Measurements from ENCODE around the gene SLC46A1. TPM values are rescaled to one million over a fixed set of nuclear protein-coding genes. Genes with fewer than 3 reads are reported as not detected.

The SLC46A1 gene
- total RNA-seq, 4 donors from 2014 or later = 2.5 to 92.6 (median 15.5) TPM

- H3K4me3 ChIP-seq = no peak overlapping the region
- H3K9me3 ChIP-seq = no peaks in the 10 kb centered on the region
- peak in 1 of 3 donors; percentile 2 for DNase-seq
- peaks cover 0 to 21% (median 4%) of the 10 kb centered on the region in 4 donors for H3K4me1 ChIP-seq
- TF ChIP-seq CTCF (IDR thresholded peaks at IDR 0.05) = no peak
- TF ChIP-seq POLR2A (IDR thresholded peaks at IDR 0.05) = no peak
- H3K27ac ChIP-seq = no peak overlapping the region
- no peaks in the 10 kb centered on the region for H3K27me3 ChIP-seq
- no peaks in the 10 kb centered on the region for H3K36me3 ChIP-seq
These were observed 25.9 kb downstream of the SLC46A1 start for GRCh38 chr17:28379814-28380801.

- H3K27me3 ChIP-seq = no peaks in the 10 kb centered on the region
- no peak overlapping the region for H3K27ac ChIP-seq
These were observed 33.1 kb downstream of the SLC46A1 start for GRCh38 chr17:28372945-28373274.

GRCh38 chr17:28372203-28372944, 33.6 kb downstream of the SLC46A1 start:
- Histone ChIP-seq H3K27me3 (no peaks in the 10 kb centered on the region), H3K36me3 (no peaks in the 10 kb centered on the region), H3K4me3 (peak overlapping the region; percentile 50 to 64 (median 58)), H3K9me3 (no peaks in the 10 kb centered on the region), H3K27ac (peak overlapping the region; percentile 25 to 78 (median 68)), H3K4me1 (peaks cover 0 to 33% (median 3%) of the 10 kb centered on the region in 4 donors)
- no peak for TF ChIP-seq POLR2A (IDR thresholded peaks at IDR 0.05)
- TF ChIP-seq CTCF (IDR thresholded peaks at IDR 0.05) = no peak
- peak in 2 of 3 donors; percentile 22 to 50 for DNase-seq

More at GRCh38 chr17:28372945-28373274, 33.1 kb downstream of the SLC46A1 start:
- Histone ChIP-seq H3K4me3 (no peak overlapping the region), H3K4me1 (peaks cover 0 to 33% (median 3%) of the 10 kb centered on the region in 4 donors), H3K36me3 (no peaks in the 10 kb centered on the region), H3K9me3 (no peaks in the 10 kb centered on the region)
- TF ChIP-seq POLR2A (IDR thresholded peaks at IDR 0.05) (no peak), CTCF (IDR thresholded peaks at IDR 0.05) (no peak)
- peak in 1 of 3 donors; percentile 12 for DNase-seq

GRCh38 chr17:28371245-28372202, 34.5 kb downstream of the SLC46A1 start, which contains the start of gene SARM1:
SARM1 (plus strand) TSS chr17:28371694; CDS start chr17:28372033, 339 bp downstream.
- Histone ChIP-seq H3K27ac (peak within 1 kb of the TSS; percentile 25 to 78 (median 68)), H3K4me1 (peaks cover 0 to 33% (median 3%) of the 10 kb centered on the region in 4 donors), H3K27me3 (no peaks in the 10 kb centered on the region), H3K36me3 (no peaks in the 10 kb centered on the region), H3K9me3 (no peaks in the 10 kb centered on the region), H3K4me3 (peak within 1 kb of the TSS; percentile 50 to 64 (median 58))
- peak; percentile 73 to 93 (median 91) for DNase-seq
- TF ChIP-seq CTCF (IDR thresholded peaks at IDR 0.05) = no peak
- TF ChIP-seq POLR2A (IDR thresholded peaks at IDR 0.05) = no peak

- no peaks in the 10 kb centered on the region for H3K9me3 ChIP-seq
- TF ChIP-seq POLR2A (IDR thresholded peaks at IDR 0.05) = no peak
- TF ChIP-seq CTCF (IDR thresholded peaks at IDR 0.05) = no peak
- no peaks in the 10 kb centered on the region for H3K27me3 ChIP-seq
- peak overlapping the region in 1 of 4 donors; percentile 53 for H3K4me3 ChIP-seq
- DNase-seq = no peak
- no peaks in the 10 kb centered on the region for H3K36me3 ChIP-seq
- H3K4me1 ChIP-seq = peaks cover 0 to 33% (median 3%) of the 10 kb centered on the region in 4 donors
- peak overlapping the region; percentile 1 to 78 (median 68) for H3K27ac ChIP-seq
These were observed 35.3 kb downstream of the SLC46A1 start for GRCh38 chr17:28370744-28371103.

Measured in Peyer's patch (tissue), 4 donors.